Measurements from ENCODE around the gene IL34.
"Not testable (repeated sequence)": the region's sequence is repeated elsewhere in the genome, so short reads cannot be mapped to it uniquely, and the experiment has no call there.

Gene IL34

GRCh38 chr16:70646260-70647241 lies at the start of gene IL34:
Gene IL34 (plus strand): TSS chr16:70646559. CDS start chr16:70646948, 389 bp downstream.
- no peak for DNase-seq (ENCODE audit: low read depth)

GRCh38 chr16:70597135-70597835 lies 49.1 kb upstream of the IL34 start:
- DNase-seq (ENCODE audit: low read depth), result no peak

GRCh38 chr16:70598937-70599503 lies 47.3 kb upstream of the IL34 start:
- DNase-seq (ENCODE audit: low read depth), result no peak

- no peak for DNase-seq (ENCODE audit: low read depth)
These were observed 45.6 kb upstream of the IL34 start for GRCh38 chr16:70600730-70601129.

- DNase-seq (ENCODE audit: low read depth), result no peak
These were observed 44.5 kb upstream of the IL34 start for GRCh38 chr16:70601576-70602575.

- no peak for DNase-seq (ENCODE audit: low read depth)
These were observed 43.5 kb upstream of the IL34 start for GRCh38 chr16:70602831-70603230.

GRCh38 chr16:70604407-70605282 lies 41.7 kb upstream of the IL34 start:
- no peak for DNase-seq (ENCODE audit: low read depth)

GRCh38 chr16:70605283-70605657 lies 41.1 kb upstream of the IL34 start:
- DNase-seq (ENCODE audit: low read depth), result no peak

GRCh38 chr16:70608521-70608920 lies 37.8 kb upstream of the IL34 start:
- DNase-seq (ENCODE audit: low read depth), result no peak

GRCh38 chr16:70610273-70611223 lies 35.8 kb upstream of the IL34 start:
- no peak for DNase-seq (ENCODE audit: low read depth)

GRCh38 chr16:70611224-70611598 lies 35.1 kb upstream of the IL34 start:
- no peak for DNase-seq (ENCODE audit: low read depth)

- no peak for DNase-seq (ENCODE audit: low read depth)
These were observed 34.5 kb upstream of the IL34 start for GRCh38 chr16:70611785-70612303.

- DNase-seq (ENCODE audit: low read depth), result no peak
These were observed 33.4 kb upstream of the IL34 start for GRCh38 chr16:70612931-70613330.

- no peak for DNase-seq (ENCODE audit: low read depth)
These were observed 32.0 kb upstream of the IL34 start for GRCh38 chr16:70614208-70614951.

GRCh38 chr16:70615945-70616344 lies 30.4 kb upstream of the IL34 start:
- DNase-seq (ENCODE audit: low read depth), result no peak

- not testable (repeated sequence) for DNase-seq (ENCODE audit: low read depth)
These were observed 24.5 kb upstream of the IL34 start for GRCh38 chr16:70621864-70622263.

GRCh38 chr16:70627696-70628095 lies 18.7 kb upstream of the IL34 start:
- no peak for DNase-seq (ENCODE audit: low read depth)

- no peak for DNase-seq (ENCODE audit: low read depth)
These were observed 15.2 kb upstream of the IL34 start for GRCh38 chr16:70630960-70631745.

Measured in stromal cell of bone marrow (primary cell).